Left ventricle myocardium inferior (tissue), 1 donor: ENCODE measurements around the gene REM2. TPM values are rescaled to one million over a fixed set of nuclear protein-coding genes. Genes with fewer than 3 reads are reported as not detected.

Experiments used
- DNase-seq: peaks from one replicate; pipeline ENCODE4 v3.0.0-alpha.2; 2020
- H3K27ac ChIP-seq: fragments of 200-600 bp; replicated peaks from 2 replicates; pipeline ENCODE4 v1.8.0; 2021
- H3K27me3 ChIP-seq: fragments of 200-600 bp; 2 replicates; pipeline ENCODE4 v1.8.0; 2021; ENCODE audit warnings: low read depth
- H3K36me3 ChIP-seq: fragments of 200-600 bp; 2 replicates; pipeline ENCODE4 v1.8.0; 2021
- H3K4me1 ChIP-seq: fragments of 200-600 bp; 2 replicates; pipeline ENCODE4 v1.8.0; 2021
- H3K4me3 ChIP-seq: fragments of 200-600 bp; 2 replicates; pipeline ENCODE4 v1.8.0; 2021; ENCODE audit warnings: mild to moderate bottlenecking, moderate library complexity
- H3K9me3 ChIP-seq: fragments of 200-600 bp; replicated peaks from 2 replicates; pipeline ENCODE4 v1.8.0; 2021
- CTCF ChIP-seq: fragments of 200-600 bp; IDR thresholded peaks from 2 replicates; pipeline ENCODE4 v1.8.0; 2021; ENCODE audit warnings: antibody characterized with exemption, mild to moderate bottlenecking, borderline replicate concordance
- intact Hi-C: fragments of 100-400 bp; cut with micrococcal nuclease; formaldehyde crosslinking; loops from one replicate; pipeline ENCODE4 v1.11.0; 2022
- total RNA-seq: library from RNA; stranded (reverse); fragmentation: NEBNext Ultra II Directional; extraction: Animal tissue kit (Norgen Biotek cat#: 25700); gene quantifications from one replicate; pipeline ENCODE4 v1.2.1, GENCODE V29; 2021
- donor health status: DM: no; HTN: yes; CAD: no; lungs with severe emphysema.

The REM2 gene
- total RNA-seq, 1 donor from 2014 or later, result not detected

GRCh38 chr14:22887260-22887989 is 4.4 kb downstream of the REM2 start:
- Histone ChIP-seq H3K27ac (peak overlapping the region; percentile 48), H3K9me3 (no peaks in the 10 kb centered on the region), H3K4me1 (peaks cover 20% of the 10 kb centered on the region), H3K36me3 (no peaks in the 10 kb centered on the region), H3K27me3 (peaks cover 19% of the 10 kb centered on the region), H3K4me3 (peak overlapping the region; percentile 72)
- no peak for TF ChIP-seq CTCF
- no peak for DNase-seq
- intact Hi-C loops, result no loop called here

- H3K4me1 ChIP-seq, result peaks cover 20% of the 10 kb centered on the region
- no peaks in the 10 kb centered on the region for H3K36me3 ChIP-seq
- H3K9me3 ChIP-seq, result no peaks in the 10 kb centered on the region
- H3K27me3 ChIP-seq, result peaks cover 19% of the 10 kb centered on the region
- intact Hi-C loops, result no loop called here
- DNase-seq, result no peak
- peak overlapping the region; percentile 72 for H3K4me3 ChIP-seq
- H3K27ac ChIP-seq, result no peak overlapping the region
- TF ChIP-seq CTCF, result no peak
Measured at GRCh38 chr14:22887990-22888378, 5.0 kb downstream of the REM2 start.

- no peak for TF ChIP-seq CTCF
- H3K9me3 ChIP-seq, result no peaks in the 10 kb centered on the region
- no peak overlapping the region for H3K27ac ChIP-seq
- H3K4me1 ChIP-seq, result peaks cover 20% of the 10 kb centered on the region
- peaks cover 14% of the 10 kb centered on the region for H3K27me3 ChIP-seq
- no peak for DNase-seq
- no peaks in the 10 kb centered on the region for H3K36me3 ChIP-seq
- intact Hi-C loops, result no loop called here
- H3K4me3 ChIP-seq, result no peak overlapping the region
Measured at GRCh38 chr14:22888662-22889061, 5.6 kb downstream of the REM2 start.

GRCh38 chr14:22890416-22890815 is 7.4 kb downstream of the REM2 start:
- intact Hi-C loops, result no loop called here
- no peak overlapping the region for H3K27ac ChIP-seq
- H3K27me3 ChIP-seq, result peaks cover 7% of the 10 kb centered on the region
- no peak for DNase-seq
- no peak for TF ChIP-seq CTCF
- no peaks in the 10 kb centered on the region for H3K9me3 ChIP-seq
- no peak overlapping the region for H3K4me3 ChIP-seq
- peaks cover 20% of the 10 kb centered on the region for H3K4me1 ChIP-seq
- H3K36me3 ChIP-seq, result no peaks in the 10 kb centered on the region

GRCh38 chr14:22892488-22892887 is 9.5 kb downstream of the REM2 start:
- TF ChIP-seq CTCF, result no peak
- no peak for DNase-seq
- Histone ChIP-seq H3K36me3 (no peaks in the 10 kb centered on the region), H3K9me3 (no peaks in the 10 kb centered on the region), H3K27me3 (no peaks in the 10 kb centered on the region), H3K4me1 (peaks cover 6% of the 10 kb centered on the region), H3K27ac (no peak overlapping the region), H3K4me3 (no peak overlapping the region)
- intact Hi-C loops, result no loop called here
